Measurements from ENCODE around the gene MIA2.

MIA2 gene

DNA sequence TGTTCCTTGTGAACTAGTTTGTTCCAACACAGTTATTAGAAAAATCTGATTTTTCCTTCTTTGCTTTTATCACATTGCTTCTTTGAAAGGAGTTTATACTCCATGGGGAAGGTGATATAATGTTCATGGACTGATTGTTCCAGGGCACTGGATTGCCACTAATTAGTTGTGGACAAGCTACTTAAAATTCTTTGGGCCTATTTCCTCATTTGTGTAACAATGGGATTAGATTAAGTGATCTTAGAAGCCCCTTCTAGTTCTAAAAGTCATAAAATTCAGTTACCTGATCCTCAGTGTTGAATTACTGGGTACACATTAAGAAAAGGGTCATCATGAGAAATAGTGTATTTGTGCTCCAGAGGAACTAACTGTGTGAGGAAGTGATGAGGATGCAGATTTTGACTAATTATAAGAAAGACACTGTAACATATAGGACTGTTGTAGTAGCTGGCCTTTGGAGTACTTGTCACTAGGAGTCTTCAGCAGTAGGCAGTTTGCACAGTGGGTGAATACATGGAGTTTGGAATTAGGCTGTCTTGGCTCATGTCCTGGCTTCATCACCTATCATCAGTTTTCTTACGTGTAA, 82.2 kb downstream of the MIA2 start:
- no peak for DNase-seq (ENCODE audit: low spot score)
- TF ChIP-seq, protein P1, sequence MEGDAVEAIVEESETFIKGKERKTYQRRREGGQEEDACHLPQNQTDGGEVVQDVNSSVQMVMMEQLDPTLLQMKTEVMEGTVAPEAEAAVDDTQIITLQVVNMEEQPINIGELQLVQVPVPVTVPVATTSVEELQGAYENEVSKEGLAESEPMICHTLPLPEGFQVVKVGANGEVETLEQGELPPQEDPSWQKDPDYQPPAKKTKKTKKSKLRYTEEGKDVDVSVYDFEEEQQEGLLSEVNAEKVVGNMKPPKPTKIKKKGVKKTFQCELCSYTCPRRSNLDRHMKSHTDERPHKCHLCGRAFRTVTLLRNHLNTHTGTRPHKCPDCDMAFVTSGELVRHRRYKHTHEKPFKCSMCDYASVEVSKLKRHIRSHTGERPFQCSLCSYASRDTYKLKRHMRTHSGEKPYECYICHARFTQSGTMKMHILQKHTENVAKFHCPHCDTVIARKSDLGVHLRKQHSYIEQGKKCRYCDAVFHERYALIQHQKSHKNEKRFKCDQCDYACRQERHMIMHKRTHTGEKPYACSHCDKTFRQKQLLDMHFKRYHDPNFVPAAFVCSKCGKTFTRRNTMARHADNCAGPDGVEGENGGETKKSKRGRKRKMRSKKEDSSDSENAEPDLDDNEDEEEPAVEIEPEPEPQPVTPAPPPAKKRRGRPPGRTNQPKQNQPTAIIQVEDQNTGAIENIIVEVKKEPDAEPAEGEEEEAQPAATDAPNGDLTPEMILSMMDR (IDR thresholded peaks at IDR 0.05; ENCODE audit: extremely low read depth, insufficient read depth, missing control alignments) = no peak
- in situ Hi-C loops (cut with MboI; ENCODE audit: low pct_unique_long_range_greater_than_20kb, low sequenced_read_pairs, unreplicated experiment) = no loop called here

- in situ Hi-C loops (cut with MboI; ENCODE audit: low pct_unique_long_range_greater_than_20kb, low sequenced_read_pairs, unreplicated experiment) = no loop called here
- no peak for DNase-seq (ENCODE audit: low spot score)
- TF ChIP-seq, protein P1 (IDR thresholded peaks at IDR 0.05; ENCODE audit: extremely low read depth, insufficient read depth, missing control alignments) = no peak
Measured at GRCh38 chr14:39316830-39317553, 83.3 kb downstream of the MIA2 start.

DNA sequence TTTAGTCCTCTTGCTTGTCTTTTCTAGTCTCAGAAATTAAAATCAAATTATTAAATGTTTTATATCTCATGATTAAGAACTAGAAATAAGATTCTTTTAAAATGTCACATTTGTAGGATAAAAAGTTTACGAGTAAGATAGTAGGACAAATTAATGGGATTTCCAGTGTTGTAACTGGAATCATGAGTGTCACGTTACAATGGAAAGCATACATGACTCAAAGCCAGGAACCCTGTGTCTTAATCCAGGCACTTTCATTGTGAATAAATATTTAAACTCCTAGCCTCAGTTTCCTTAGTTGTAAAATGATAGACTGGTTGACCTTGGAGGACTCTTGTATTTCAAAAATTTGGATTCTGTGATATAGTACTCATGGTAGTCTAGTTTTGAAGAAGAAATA, 84.9 kb downstream of the MIA2 start:
- TF ChIP-seq, protein P1 (IDR thresholded peaks at IDR 0.05; ENCODE audit: extremely low read depth, insufficient read depth, missing control alignments) = no peak
- in situ Hi-C loops (cut with MboI; ENCODE audit: low pct_unique_long_range_greater_than_20kb, low sequenced_read_pairs, unreplicated experiment) = no loop called here
- no peak for DNase-seq (ENCODE audit: low spot score)

DNA sequence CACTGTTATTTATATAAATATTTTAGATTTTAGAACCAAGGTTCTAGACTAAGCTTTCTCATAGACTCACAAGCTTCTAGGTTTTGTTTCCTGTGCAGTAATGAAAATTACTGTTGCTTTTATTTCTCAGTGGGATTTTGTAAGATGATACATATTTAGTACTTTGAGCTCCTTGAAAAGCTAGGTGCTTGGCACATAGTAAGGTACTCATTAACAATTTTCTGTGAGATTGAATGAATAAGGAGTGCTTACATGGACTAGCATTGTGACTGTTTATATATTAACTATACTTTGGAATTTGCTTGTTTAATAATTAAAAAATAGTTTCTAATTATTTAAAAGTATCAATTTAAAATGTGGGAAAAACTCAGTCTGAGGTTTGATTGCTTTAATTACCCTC, 85.7 kb downstream of the MIA2 start:
- in situ Hi-C loops (cut with MboI; ENCODE audit: low pct_unique_long_range_greater_than_20kb, low sequenced_read_pairs, unreplicated experiment) = no loop called here
- TF ChIP-seq, protein P1 (IDR thresholded peaks at IDR 0.05; ENCODE audit: extremely low read depth, insufficient read depth, missing control alignments) = no peak
- DNase-seq (ENCODE audit: low spot score) = no peak

GRCh38 chr14:39320318-39320717, 86.6 kb downstream of the MIA2 start:
- DNase-seq (ENCODE audit: low spot score) = no peak
- TF ChIP-seq, protein P1 (IDR thresholded peaks at IDR 0.05; ENCODE audit: extremely low read depth, insufficient read depth, missing control alignments) = no peak
- in situ Hi-C loops (cut with MboI; ENCODE audit: low pct_unique_long_range_greater_than_20kb, low sequenced_read_pairs, unreplicated experiment) = no loop called here

DNA sequence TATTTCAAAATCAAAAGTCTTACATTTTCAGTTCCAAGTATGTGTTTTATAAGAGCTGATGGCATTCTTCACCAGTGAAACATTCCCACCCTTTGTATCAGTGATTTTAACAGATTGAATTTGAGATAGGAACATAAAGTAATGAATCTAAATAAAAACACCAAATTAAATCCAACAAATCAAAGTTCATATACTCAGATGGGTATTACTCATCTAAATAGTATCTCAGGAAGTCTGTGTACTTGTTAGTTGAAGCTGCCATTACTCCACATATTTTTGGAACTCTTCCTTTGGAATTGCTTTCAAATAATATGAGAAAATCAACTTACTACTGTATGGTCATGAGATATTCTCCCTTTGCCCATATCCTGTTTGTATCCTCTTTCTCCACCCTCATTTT, 89.1 kb downstream of the MIA2 start:
- DNase-seq (ENCODE audit: low spot score) = no peak
- in situ Hi-C loops (cut with MboI; ENCODE audit: low pct_unique_long_range_greater_than_20kb, low sequenced_read_pairs, unreplicated experiment) = no loop called here
- TF ChIP-seq, protein P1 (IDR thresholded peaks at IDR 0.05; ENCODE audit: extremely low read depth, insufficient read depth, missing control alignments) = no peak
